Activated CD8-positive, alpha-beta memory T cell treated with anti-CD3 and anti-CD28 coated beads, Interleukin-2, amount 50 U/mL, for 24 hours (primary cell): ENCODE results near the gene RAP1A.
"Not testable (repeated sequence)": the region's sequence is repeated elsewhere in the genome, so short reads cannot be mapped to it uniquely, and the experiment has no call there.

Source experiments
- DNase-seq: peaks from one replicate; pipeline ENCODE4 v3.0.0-alpha.2; 2020; ENCODE audit errors: extremely low read depth

The RAP1A gene

DNA sequence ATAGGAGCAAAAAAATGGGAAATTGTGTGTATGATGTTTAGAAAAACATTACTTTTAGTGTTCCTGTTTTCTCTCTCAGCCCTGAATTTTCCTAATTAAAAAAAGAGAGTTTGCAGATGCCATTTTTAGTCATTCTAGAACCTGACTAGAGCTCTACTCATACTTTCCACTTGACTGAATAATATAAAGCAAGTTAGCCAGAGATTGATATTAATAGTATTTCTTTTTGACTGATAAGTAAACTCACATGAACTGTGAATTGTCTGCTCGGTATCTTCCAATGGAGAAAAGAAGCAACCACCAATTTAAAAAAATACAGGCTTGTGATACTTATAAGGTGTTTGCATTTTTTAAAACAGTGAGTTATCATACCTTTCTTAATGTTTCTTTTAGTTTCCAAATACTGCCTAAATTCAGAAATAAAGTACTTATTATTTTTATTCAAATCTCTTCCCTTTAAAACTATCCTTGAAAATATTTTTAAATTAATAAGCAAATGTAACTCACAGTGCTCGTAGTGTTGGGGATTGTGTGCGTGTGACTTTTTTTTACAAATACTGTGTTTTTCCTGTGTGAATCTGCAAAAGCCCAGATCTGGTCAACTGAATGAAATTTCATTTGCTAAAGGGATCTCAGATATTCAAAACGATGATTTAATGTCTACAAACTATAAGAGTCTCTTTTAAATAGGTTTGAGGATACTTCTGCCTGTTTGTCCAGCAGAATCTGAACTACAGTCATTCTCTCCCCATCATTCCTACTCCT is 9.8 kb downstream of the RAP1A start:
- DNase-seq, result no peak

DNA sequence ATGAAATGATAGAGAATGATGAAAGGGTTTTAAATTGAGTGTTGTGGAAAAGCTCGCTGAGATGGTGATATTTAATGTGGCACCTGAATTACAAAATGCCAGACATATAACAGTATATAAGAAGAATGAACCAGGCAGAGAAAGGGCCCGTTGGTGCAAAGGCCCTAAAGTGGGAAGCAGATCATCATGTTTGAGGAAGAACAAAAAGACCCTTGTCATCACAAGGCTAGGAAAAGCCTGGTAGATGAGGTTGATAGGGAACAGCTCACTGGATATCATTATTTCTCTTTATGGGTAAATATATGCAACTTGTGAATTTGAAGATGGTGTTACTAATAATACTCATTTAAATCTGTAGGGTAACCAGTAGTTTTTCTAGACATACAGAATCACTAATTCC is 11.0 kb downstream of the RAP1A start:
- DNase-seq, result no peak

DNA sequence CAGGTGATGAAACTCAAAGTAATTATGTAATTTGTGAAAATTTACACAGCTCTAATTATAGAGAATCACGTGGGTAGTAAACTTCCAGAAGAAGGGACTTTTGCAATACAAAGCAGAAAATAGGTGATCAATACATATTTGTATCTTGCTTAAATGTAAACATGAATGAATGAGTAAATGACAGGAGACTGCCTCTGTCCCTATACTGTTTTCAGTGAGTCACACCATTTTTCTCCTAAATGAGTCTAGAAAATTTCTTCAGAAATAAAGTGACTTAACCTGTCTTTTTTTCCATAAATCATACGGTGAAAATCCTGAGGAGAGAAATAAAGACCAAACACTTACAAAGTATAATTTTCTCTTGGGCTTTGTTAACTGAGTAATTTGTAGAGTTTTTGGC is 11.9 kb downstream of the RAP1A start:
- DNase-seq, result no peak

DNA sequence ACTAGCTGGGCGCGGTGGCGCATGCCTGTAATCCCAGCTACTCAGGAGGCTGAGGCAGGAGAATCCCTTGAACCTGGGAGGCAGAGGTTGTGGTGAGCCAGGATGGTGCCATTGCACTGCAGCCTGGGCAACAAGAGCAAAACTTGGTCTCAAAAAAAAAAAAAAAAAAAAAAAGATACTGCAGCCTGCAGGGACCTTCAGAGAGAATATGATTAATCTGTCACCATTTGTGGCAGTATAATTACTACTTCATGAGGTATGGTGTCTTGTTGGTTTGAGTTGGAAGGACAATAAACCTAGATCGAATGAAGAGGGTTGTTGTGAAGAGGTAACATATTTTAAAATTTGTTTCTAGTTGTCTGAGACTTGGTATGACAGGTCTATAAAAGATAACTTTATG is 13.2 kb downstream of the RAP1A start:
- not testable (repeated sequence) for DNase-seq

DNA sequence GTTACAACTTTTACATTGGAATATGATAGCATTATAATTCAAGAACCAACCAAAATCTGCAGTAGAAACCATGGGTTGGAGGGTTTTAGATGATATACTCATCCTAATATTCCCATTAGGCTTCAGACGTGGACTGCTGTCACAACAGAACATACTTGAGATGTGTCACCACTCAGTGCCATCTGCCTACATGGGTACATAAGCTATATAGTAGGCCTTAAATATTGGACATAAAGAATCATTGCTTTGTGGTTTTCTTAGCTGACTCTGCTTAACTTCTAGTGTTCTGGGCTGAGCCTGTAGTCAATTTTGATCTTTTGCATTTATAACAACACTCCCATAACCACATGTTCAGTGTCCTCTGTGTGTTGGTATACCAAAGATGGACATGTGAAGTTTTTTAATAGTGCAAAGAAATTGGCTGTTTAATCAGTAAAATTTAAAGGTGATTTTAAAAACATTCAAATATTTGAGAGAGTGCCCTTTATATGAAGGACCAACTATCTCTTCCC is 14.2 kb downstream of the RAP1A start:
- no peak for DNase-seq

DNA sequence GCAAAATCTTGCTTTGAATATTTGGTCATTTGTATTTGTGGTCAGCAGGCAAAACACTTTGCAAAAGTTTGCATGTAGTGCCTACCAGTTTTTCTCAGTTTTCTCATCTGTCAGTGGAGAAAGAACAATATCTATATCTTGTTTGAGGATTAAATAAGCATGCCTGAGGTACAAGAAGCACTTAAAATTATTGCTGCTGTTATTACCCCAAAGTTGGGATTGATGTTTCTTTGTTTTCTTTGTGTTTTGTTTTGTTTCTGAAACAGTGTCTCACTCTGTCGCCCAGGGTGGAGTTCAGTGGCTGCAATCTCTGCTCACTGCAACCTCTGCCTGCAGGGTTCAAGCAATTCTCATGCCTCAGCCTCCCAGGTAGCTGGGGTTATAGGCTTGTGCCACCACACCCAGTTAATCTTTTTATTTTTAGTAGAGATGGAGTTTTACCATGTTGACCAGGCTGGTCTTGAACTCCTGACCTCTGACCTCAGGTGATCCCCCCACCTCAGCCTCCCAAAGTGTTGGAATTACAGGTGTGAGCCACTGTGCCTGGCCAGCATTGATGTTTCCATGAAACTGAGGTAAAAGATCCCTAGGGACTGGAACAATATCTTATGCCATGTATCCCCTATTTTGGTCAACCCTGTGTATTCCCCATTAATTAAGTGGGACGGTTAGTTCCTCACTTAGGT is 15.9 kb downstream of the RAP1A start:
- no peak for DNase-seq

DNA sequence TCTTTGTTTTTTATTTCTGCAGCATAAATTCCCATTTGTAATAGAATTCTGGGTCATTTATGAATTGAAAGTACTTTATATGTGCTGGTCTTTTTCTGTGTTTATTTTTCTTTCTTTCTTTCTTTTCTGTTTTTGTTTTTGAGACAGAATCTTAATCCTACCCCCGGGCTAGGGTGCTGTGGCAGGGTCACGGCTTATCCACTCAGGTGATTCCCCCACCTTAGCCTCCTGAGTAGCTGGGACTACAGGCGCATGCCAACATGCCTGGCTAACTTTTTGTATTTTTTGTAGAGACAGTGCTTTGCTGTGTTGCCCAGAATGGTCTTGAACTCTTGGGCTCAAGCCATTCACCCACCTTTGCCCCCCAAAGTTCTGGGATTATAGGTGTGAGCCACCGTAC is 18.7 kb downstream of the RAP1A start:
- no peak for DNase-seq

DNA sequence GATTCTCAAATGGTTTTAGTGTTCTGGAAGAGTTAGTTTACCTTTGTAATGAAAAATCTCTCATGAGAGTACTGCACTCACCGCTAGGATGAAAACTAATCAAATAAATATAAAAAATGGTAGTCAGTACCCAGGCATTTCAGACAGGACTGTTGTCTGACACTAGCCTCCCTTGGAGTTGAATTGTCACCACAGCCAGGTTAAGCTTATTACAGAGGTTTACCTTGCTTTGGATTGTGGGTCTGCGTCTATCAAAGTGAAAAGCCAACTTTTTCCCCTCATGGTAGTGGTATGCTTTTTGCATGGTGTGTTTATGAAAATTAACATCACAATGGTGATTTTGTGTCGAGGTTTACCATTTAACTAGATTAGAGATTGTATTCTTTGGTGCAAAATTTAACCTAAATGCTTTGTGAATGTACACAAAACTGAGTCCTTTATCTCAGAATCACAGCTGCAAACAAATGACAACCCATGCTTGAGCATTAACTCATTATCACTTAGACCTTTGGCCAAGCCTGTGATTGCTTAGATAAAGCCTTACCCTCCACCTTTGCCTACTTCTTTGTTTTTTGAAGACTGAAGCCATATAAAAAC is 20.1 kb downstream of the RAP1A start:
- no peak for DNase-seq

DNA sequence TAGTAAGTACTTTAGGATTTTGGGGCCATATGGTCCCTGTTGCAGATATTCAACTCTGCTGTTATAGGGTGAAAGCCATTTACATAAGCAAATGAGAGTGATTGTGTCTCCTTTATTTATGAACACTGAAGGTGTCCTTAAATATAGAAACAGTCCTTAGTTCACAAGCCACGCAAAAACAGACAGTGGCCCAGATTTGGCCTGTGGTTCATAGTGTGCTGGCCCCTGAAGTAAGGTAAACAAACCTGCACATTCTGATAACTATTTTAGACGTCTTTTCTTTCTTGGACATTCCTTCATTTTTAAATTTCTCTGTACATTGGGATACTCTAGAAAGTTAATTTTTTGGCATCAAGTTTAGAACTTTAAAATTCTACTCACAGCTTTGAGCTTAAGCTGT is 23.5 kb downstream of the RAP1A start:
- DNase-seq, result no peak

DNA sequence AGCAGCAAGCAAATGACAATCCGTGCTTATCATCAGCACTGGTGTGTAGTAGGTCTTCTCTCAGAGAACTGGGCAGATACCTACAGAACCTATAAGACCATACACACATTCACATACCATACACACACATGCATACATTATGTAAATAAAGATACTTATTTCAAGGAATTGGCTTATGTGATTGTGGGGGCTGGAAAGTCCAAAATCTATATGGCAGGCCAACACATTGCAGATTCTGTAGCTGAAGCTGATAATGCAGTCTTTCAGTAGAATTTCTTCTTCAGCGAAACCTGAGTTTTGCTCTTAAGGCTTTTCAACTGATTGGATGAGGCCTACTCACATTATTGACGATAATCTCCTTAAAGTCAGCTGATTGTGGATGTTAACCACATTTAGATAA is 24.1 kb downstream of the RAP1A start:
- DNase-seq, result no peak

DNA sequence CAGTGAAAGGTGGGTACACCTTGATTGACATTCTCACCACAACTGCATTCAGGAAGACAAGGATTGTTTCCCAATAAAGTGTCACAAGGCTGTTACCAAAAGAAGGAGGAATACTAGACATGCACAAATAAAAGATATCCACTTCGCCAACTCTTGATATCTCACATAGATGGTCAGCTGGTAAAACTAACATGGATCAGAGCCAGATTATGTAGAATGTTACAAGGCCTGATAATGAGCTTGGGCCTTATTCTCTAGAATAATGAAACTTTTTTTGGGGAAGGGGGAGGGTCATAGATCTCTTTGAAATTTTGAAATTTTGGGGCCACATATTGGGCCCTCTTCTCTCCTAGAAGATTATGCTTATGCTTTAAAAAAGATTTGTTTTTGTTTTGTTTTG is 24.9 kb downstream of the RAP1A start:
- no peak for DNase-seq

DNA sequence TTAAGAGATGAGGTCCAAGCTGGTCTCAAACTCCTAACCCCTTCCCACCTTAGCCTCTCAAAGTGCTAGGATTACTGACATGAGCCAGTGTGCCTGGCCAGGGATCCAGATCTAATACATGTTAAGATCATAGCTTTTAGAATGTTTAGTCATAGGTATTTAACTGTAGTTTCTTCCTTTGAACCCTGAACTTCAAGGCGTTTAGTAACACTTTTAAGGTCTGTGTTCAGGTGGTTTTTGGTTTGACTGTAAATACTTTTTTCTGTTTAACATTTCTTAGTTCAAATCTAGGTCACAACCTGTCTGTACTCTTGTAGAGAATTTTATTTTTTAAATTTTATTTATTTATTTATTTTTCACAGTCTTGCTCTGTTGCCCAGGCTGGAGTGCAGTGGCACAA is 28.1 kb downstream of the RAP1A start:
- DNase-seq, result no peak

DNA sequence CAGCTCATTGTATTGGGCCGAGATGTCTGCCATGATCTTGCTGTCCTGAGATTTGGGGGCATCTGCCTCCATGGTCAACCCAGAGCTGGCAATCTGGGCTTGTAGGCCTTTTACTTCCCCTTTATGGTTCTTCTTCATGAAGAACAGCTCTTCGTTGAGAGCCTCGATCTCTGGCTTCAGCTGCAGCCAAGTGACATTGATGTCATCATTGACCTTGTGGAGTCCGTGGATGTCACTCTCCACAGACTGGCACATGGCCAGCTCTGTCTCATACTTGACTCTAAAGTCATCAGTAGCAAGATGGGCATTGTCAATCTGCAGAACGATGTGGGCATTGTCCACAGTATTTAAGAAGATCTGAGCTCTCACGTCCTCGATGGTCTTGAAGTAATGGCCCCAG is 29.2 kb downstream of the RAP1A start:
- no peak for DNase-seq

DNA sequence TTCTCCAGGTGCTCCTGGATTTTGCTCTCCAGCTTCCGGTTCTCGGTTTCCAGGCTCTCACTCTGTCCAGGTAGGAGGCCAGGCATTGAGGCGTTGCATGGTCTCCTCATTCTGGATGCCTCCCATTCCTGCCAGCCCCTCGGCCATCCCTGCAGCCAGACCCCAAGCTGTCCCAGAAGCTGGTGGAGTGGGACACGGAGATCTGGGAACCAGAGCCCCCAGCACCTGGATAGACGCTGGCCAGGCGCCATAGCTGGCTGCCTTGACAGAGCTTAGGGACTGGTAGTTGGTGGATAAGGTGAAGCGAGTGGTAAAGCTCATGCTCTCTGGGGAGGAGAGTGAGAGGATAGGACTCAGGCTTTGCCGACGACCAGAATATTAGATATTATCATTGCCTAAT is 29.6 kb downstream of the RAP1A start:
- DNase-seq, result no peak

DNA sequence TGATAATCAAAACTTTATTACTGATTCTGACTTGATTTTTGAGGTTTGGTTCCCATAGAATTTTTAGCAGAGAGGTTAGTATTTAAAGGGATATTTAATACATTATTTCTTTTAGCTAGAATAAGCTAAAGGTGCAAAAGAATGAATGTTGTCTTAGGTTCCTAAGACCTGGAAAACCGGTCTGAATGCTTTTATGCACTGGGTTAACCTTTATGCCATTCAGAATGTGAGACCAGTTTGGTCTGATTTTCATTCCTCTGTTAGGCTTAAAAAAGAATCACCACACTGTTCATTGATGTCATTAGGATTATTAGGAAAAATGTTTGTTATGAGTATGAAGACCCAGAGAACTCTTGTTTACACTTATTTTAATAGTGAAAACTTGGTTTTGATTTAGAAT is 30.1 kb downstream of the RAP1A start:
- no peak for DNase-seq

DNA sequence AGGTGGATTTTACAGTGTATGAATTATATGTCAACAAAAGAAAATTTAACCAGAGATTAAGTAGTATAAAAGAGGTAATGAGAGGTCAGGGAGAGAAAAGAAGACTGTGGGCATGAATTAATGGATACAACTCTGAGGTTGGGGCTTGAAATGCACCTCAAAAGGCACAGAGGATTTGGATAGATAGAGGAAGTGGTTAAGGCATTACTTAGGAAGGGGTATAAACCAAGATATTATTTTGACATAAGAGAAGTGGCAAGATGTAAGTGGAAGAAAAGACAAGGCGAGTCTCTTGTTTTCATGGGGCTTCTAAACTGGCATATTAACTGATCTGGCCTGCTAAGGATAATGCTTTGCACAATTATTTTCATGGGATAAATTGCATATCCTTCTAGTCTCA is 34.1 kb downstream of the RAP1A start:
- DNase-seq, result no peak

DNA sequence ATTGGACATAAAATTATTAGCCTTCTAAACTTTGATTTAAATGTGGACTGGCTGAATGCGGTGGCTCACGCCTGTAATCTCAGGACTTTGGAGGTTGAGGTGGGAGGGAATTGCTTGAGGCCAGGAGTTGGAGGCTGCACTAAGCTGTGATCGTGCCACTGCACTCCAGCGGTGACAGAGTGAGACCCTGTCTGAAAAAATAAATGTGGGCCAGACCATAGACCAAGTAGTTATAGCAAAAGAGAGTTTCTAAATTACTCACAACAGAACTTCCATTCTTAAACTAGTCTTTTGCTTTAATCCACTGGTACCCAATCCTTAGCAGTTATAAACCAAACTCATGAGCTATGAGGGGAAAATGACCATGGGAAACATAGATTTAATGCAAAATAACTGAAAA is 35.2 kb downstream of the RAP1A start:
- no peak for DNase-seq

DNA sequence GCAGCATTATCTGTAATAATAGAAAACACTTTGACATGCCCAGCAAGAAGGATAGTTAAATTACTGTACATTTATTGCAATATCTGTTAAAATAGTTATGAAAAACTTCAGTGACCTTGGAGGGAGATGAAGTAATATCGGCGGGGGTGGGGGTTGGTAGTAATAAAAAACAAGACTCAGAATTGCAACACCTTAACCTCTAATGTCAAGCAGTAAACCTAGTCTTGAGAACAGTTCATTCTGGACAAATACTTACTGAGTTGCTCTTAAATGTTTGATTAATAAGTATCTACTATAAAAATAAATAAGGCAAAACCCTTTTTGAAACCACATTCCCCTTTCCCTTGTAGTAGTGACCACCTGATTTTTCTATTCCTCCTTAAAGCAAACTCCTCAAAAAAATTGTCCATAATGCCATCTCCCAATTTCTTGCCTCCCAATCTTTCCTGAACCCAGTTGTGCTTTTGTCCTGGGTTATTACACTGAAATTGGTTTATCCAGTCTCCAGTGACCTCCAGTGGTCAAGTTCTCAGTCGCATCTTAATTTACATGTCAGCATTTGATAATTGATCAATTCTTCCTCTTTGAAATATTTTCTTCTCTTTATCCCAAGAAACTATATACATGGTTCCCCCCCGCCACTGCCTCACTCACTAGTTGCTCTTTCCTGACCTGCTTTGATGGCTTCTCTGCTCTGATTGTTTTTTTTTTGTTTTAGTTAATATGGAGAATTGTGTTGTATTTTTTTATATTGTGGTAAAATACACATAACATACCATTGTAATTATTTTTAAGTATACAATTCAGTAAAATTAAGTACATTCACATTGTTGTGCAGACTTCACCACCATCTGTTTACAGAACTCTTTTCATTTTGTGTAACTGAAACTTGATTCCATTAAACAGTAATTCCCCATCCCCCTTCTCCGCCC is 36.8 kb downstream of the RAP1A start:
- no peak for DNase-seq

DNA sequence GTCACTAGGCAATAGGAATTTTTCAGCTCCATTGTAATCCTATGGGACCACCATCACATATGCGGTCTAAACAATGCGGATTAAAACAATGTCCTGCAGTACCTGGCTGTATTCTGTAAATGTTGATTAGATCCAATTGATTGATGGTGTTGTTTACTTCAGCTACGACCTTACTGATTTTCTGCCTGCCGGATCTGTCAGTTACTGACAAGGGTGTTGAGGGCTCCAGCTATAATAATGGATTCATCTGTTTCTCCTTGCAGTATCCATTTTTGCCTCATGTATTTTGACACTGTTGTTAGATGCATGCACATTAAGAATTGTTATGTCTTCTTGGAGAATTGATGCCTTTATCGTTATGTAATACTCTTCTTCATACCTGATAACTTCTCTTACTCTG is 39.0 kb downstream of the RAP1A start:
- DNase-seq, result no peak

DNA sequence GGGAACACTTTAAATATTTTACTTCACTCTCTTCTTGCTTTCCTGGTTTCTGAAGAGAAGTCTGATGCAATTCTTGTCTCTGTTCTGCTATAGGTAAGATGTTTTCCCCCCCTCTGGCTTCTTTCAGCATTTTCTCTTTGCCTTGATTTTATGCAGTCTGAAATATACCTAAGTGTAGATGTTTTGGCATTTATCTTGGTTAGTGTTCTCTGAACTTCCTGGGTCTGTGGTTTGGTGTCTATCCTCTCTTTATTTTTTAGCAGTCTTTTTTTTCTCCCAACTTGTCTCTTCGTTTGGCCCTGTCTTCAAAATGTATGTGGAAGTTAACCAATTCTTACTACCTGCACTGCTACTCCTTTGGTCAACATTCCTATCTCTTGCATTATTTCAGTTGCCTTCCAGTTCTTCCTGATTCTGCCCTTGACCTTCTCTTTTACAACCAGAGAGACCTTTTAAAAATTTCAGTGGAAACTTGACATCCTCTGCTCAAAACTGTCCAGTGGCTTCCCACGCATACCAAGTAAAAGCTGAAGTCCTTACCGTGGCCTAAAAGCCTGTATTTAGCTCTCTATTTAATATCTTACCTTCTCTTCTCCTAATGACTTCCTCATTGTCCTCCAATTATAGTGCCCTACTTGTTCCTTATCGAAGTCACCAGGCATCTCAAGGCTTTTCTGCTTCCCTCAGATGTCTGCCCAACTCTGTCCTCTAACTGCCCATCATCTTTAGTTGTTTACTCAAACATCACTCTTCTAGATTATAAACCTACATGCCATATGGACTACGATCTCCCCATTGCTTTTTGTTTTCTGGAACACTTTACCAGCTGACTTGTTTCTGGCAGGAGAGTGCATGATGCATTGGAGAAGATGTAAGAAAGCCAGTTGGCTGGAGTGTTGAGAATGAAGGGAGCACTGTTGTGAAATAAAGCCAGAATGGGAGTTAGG is 40.9 kb downstream of the RAP1A start:
- DNase-seq, result no peak

DNA sequence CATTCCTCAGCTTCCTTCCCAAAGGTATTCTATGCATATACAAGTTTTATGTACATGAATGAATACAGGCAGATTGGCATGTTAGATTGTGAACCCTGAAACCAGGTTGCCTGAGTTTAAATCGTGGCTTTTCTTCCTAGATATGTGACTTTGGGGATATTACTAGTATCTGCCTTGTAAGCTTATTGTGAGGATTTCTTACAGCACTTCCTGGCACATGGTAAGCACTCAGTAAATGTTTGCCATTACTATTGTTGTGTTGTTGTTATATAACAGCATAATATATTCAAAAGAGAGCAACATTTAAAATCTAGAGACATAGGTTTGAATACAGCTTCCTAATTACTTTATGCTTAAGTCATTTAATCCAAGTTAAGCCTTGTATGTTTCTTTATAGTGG is 45.1 kb downstream of the RAP1A start:
- no peak for DNase-seq
